ENCODE data around the gene NLRP4.
"Not testable (repeated sequence)": the region's sequence is repeated elsewhere in the genome, so short reads cannot be mapped to it uniquely, and the experiment has no call there.

Gene NLRP4

DNA sequence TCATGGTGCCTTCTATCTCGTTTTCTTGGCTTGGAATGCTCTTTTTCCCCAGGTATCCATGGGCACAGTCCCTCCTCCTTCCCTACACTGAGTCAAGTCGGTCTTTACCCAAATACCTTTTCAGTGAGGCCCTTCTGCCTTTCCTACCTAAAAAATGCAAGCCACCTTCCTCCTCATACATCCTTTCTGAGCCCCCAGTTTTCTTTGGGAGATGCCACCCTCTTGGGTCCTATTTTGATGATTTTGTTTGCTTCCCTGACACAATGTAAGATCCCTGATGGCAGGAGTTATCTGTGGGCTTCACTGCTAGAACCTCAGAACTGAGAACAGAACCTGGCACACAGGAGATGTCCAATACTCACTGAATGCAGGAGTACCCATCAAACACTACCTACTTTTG, 73.5 kb downstream of the NLRP4 start:
- peaks cover under 1% of the 10 kb centered on the region for H3K36me3 Mint-ChIP-seq (ENCODE audit: low read depth)
- no peaks in the 10 kb centered on the region for H3K27me3 Mint-ChIP-seq (ENCODE audit: low read depth)
- no peaks in the 10 kb centered on the region for H3K4me1 Mint-ChIP-seq (ENCODE audit: low read depth)
- peaks cover 74% of the 10 kb centered on the region for H3K9me3 Mint-ChIP-seq
- no peak overlapping the region for H3K4me3 Mint-ChIP-seq
- H3K27ac Mint-ChIP-seq = no peak overlapping the region

GRCh38 chr19:55912916-55913315, 76.6 kb downstream of the NLRP4 start:
- H3K4me1 Mint-ChIP-seq (ENCODE audit: low read depth) = no peaks in the 10 kb centered on the region
- H3K9me3 Mint-ChIP-seq = peaks cover 78% of the 10 kb centered on the region
- H3K27ac Mint-ChIP-seq = no peak overlapping the region
- peaks cover 3% of the 10 kb centered on the region for H3K36me3 Mint-ChIP-seq (ENCODE audit: low read depth)
- no peaks in the 10 kb centered on the region for H3K27me3 Mint-ChIP-seq (ENCODE audit: low read depth)
- H3K4me3 Mint-ChIP-seq = no peak overlapping the region

GRCh38 chr19:55913643-55914268, 77.4 kb downstream of the NLRP4 start:
- Mint-ChIP-seq H3K27me3 (ENCODE audit: low read depth) (no peaks in the 10 kb centered on the region), H3K36me3 (ENCODE audit: low read depth) (peaks cover 3% of the 10 kb centered on the region), H3K4me3 (no peak overlapping the region), H3K4me1 (ENCODE audit: low read depth) (no peaks in the 10 kb centered on the region), H3K27ac (no peak overlapping the region), H3K9me3 (peaks cover 79% of the 10 kb centered on the region)

GRCh38 chr19:55923556-55923955, 87.2 kb downstream of the NLRP4 start:
- Mint-ChIP-seq H3K27me3 (ENCODE audit: low read depth) (no peaks in the 10 kb centered on the region), H3K27ac (no peak overlapping the region), H3K36me3 (ENCODE audit: low read depth) (no peaks in the 10 kb centered on the region)

DNA sequence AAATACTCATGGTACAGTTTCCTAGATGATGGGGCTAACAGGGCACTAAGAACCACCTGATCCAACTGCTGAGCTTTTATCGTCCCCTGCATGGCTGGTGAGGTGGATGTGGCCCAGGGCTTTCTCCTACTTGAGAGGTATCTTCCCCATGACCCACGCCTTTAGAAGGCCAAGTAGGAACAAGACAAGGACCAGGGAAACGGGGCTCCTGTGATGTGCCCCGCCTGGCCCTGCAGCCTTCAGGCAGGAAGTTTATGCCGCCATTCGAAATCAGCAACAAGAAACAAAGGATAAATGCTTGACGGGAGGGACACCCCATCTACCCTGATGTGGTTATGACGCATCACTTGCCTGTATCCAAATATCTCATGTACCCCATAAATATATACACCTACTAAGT, 91.7 kb downstream of the NLRP4 start:
- Mint-ChIP-seq H3K36me3 (ENCODE audit: low read depth) (no peaks in the 10 kb centered on the region), H3K4me3 (no peak overlapping the region), H3K4me1 (ENCODE audit: low read depth) (no peaks in the 10 kb centered on the region), H3K9me3 (peaks cover 61% of the 10 kb centered on the region), H3K27ac (no peak overlapping the region), H3K27me3 (ENCODE audit: low read depth) (no peaks in the 10 kb centered on the region)

More at GRCh38 chr19:55923556-55923955, 87.2 kb downstream of the NLRP4 start:
- Mint-ChIP-seq H3K9me3 (peaks cover 75% of the 10 kb centered on the region), H3K4me1 (ENCODE audit: low read depth) (no peaks in the 10 kb centered on the region), H3K4me3 (no peak overlapping the region)

DNA sequence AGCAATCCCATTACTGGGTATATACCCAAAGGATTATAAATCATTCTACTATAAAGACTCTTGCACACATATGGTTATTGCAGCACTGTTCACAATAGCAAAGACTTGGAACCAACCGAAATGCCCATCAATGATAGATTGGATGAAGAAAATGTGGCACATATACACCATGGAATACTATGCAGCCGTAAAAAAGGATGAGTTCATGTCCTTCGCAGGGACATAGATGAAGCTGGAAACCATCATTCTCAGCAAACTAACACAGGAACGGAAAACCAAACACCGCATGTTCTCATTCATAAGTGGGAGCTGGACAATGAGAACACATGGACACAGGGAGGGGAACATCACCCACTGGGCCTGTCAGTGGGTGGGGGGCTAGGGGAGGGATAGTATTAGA, 92.9 kb downstream of the NLRP4 start:
- H3K27ac Mint-ChIP-seq; H3K27me3 Mint-ChIP-seq (ENCODE audit: low read depth); H3K4me1 Mint-ChIP-seq (ENCODE audit: low read depth); H3K36me3 Mint-ChIP-seq (ENCODE audit: low read depth); H3K4me3 Mint-ChIP-seq: not testable (repeated sequence)
- H3K9me3 Mint-ChIP-seq = peaks cover 61% of the 10 kb centered on the region

GRCh38 chr19:55930996-55931515, 94.7 kb downstream of the NLRP4 start:
- Mint-ChIP-seq H3K4me1 (ENCODE audit: low read depth) (no peaks in the 10 kb centered on the region), H3K27me3 (ENCODE audit: low read depth) (no peaks in the 10 kb centered on the region), H3K27ac (no peak overlapping the region), H3K9me3 (peaks cover 66% of the 10 kb centered on the region), H3K4me3 (no peak overlapping the region), H3K36me3 (ENCODE audit: low read depth) (no peaks in the 10 kb centered on the region)

Data from T-helper 1 cell treated with Interleukin-12 subunit alpha and Interleukin-12 subunit beta and Interleukin-4 antibody, amounts not matched to agents 30 μg/mL and 1 μg/mL, for 36 hours (primary cell).